Mononuclear cell (primary cell): ENCODE measurements around the gene AURKA. TPM values are rescaled to one million over a fixed set of nuclear protein-coding genes. Genes with fewer than 3 reads are reported as not detected.

Experiments
- H3K27me3 ChIP-seq: 2 replicates; pipeline ENCODE4 v1.6.0; 2011; ENCODE audit warnings: low read length, control low read depth; ENCODE audit not compliant: insufficient read depth
- H3K4me1 ChIP-seq: 2 replicates; pipeline ENCODE4 v1.5.1; 2011; ENCODE audit warnings: mild to moderate bottlenecking, low read length, control low read depth; ENCODE audit not compliant: insufficient read depth
- H3K4me3 ChIP-seq: 2 replicates; pipeline ENCODE4 v1.5.1; 2011; ENCODE audit warnings: mild to moderate bottlenecking, low read length, moderate library complexity
- H3K9me3 ChIP-seq: 2 replicates; pipeline ENCODE4 v1.5.1; 2011; ENCODE audit warnings: low read depth, mild to moderate bottlenecking, control low read depth, low read length
- total RNA-seq: library from RNA; depleted of rRNA; stranded (reverse); fragments of >200 nt; gene quantifications from one replicate; pipeline ENCODE4 v1.2.3, GENCODE V29; 2012

AURKA gene
- total RNA-seq, 1 donor, result 3.0 TPM

GRCh38 chr20:56427797-56428196 lies 35.8 kb upstream of the AURKA start:
- no peak overlapping the region for H3K4me3 ChIP-seq
- H3K27me3 ChIP-seq, result peaks cover 9% of the 10 kb centered on the region
- no peaks in the 10 kb centered on the region for H3K9me3 ChIP-seq
- peaks cover 61% of the 10 kb centered on the region for H3K4me1 ChIP-seq

GRCh38 chr20:56426926-56427325 lies 34.9 kb upstream of the AURKA start:
- no peaks in the 10 kb centered on the region for H3K9me3 ChIP-seq
- peaks cover 69% of the 10 kb centered on the region for H3K4me1 ChIP-seq
- H3K4me3 ChIP-seq, result no peak overlapping the region
- peaks cover 9% of the 10 kb centered on the region for H3K27me3 ChIP-seq

- Histone ChIP-seq H3K4me3 (no peak overlapping the region), H3K27me3 (peaks cover 2% of the 10 kb centered on the region), H3K9me3 (no peaks in the 10 kb centered on the region), H3K4me1 (peaks cover 78% of the 10 kb centered on the region)
These were observed 34.0 kb upstream of the AURKA start for GRCh38 chr20:56426026-56426425.

GRCh38 chr20:56424931-56425330 lies 32.9 kb upstream of the AURKA start:
- Histone ChIP-seq H3K9me3 (no peaks in the 10 kb centered on the region), H3K27me3 (no peaks in the 10 kb centered on the region), H3K4me3 (no peak overlapping the region), H3K4me1 (peaks cover 81% of the 10 kb centered on the region)

GRCh38 chr20:56423886-56424285 lies 31.9 kb upstream of the AURKA start:
- Histone ChIP-seq H3K4me3 (no peak overlapping the region), H3K9me3 (no peaks in the 10 kb centered on the region), H3K4me1 (peaks cover 81% of the 10 kb centered on the region), H3K27me3 (no peaks in the 10 kb centered on the region)

- Histone ChIP-seq H3K27me3 (no peaks in the 10 kb centered on the region), H3K4me1 (peaks cover 81% of the 10 kb centered on the region), H3K4me3 (no peak overlapping the region), H3K9me3 (no peaks in the 10 kb centered on the region)
These were observed 31.2 kb upstream of the AURKA start for GRCh38 chr20:56423211-56423610.

GRCh38 chr20:56422824-56423189 lies 30.8 kb upstream of the AURKA start:
- H3K4me3 ChIP-seq, result no peak overlapping the region
- H3K4me1 ChIP-seq, result peaks cover 81% of the 10 kb centered on the region
- no peaks in the 10 kb centered on the region for H3K9me3 ChIP-seq
- no peaks in the 10 kb centered on the region for H3K27me3 ChIP-seq

GRCh38 chr20:56422076-56422823 lies 30.2 kb upstream of the AURKA start:
- Histone ChIP-seq H3K4me1 (peaks cover 81% of the 10 kb centered on the region), H3K27me3 (no peaks in the 10 kb centered on the region), H3K4me3 (no peak overlapping the region), H3K9me3 (no peaks in the 10 kb centered on the region)

- no peaks in the 10 kb centered on the region for H3K9me3 ChIP-seq
- H3K4me1 ChIP-seq, result peaks cover 79% of the 10 kb centered on the region
- H3K27me3 ChIP-seq, result no peaks in the 10 kb centered on the region
- H3K4me3 ChIP-seq, result no peak overlapping the region
These were observed 29.1 kb upstream of the AURKA start for GRCh38 chr20:56420940-56421688.

GRCh38 chr20:56420028-56420427 lies 28.0 kb upstream of the AURKA start:
- Histone ChIP-seq H3K9me3 (no peaks in the 10 kb centered on the region), H3K4me3 (no peak overlapping the region), H3K4me1 (peaks cover 87% of the 10 kb centered on the region)

GRCh38 chr20:56418385-56418861 lies 26.4 kb upstream of the AURKA start:
- no peaks in the 10 kb centered on the region for H3K9me3 ChIP-seq
- H3K27me3 ChIP-seq, result no peaks in the 10 kb centered on the region
- no peak overlapping the region for H3K4me3 ChIP-seq
- H3K4me1 ChIP-seq, result peaks cover 88% of the 10 kb centered on the region

More at GRCh38 chr20:56420028-56420427, 28.0 kb upstream of the AURKA start:
- H3K27me3 ChIP-seq, result no peaks in the 10 kb centered on the region

- no peaks in the 10 kb centered on the region for H3K27me3 ChIP-seq
- peaks cover 88% of the 10 kb centered on the region for H3K4me1 ChIP-seq
- no peak overlapping the region for H3K4me3 ChIP-seq
- H3K9me3 ChIP-seq, result no peaks in the 10 kb centered on the region
These were observed 25.9 kb upstream of the AURKA start for GRCh38 chr20:56417911-56418310.

GRCh38 chr20:56417402-56417801 lies 25.4 kb upstream of the AURKA start:
- H3K4me1 ChIP-seq, result peaks cover 88% of the 10 kb centered on the region
- no peak overlapping the region for H3K4me3 ChIP-seq
- H3K9me3 ChIP-seq, result no peaks in the 10 kb centered on the region
- H3K27me3 ChIP-seq, result no peaks in the 10 kb centered on the region

GRCh38 chr20:56414842-56415765 lies 23.1 kb upstream of the AURKA start:
- Histone ChIP-seq H3K4me1 (peaks cover 87% of the 10 kb centered on the region), H3K9me3 (no peaks in the 10 kb centered on the region), H3K4me3 (no peak overlapping the region), H3K27me3 (no peaks in the 10 kb centered on the region)

- H3K9me3 ChIP-seq, result no peaks in the 10 kb centered on the region
- H3K4me3 ChIP-seq, result peak overlapping the region; percentile 47
- H3K4me1 ChIP-seq, result peaks cover 73% of the 10 kb centered on the region
- no peaks in the 10 kb centered on the region for H3K27me3 ChIP-seq
These were observed 20.9 kb upstream of the AURKA start for GRCh38 chr20:56412949-56413348.
